ENCODE measurements around the gene MAGI1. TPM values are rescaled to one million over a fixed set of nuclear protein-coding genes. Genes with fewer than 3 reads are reported as not detected.

MAGI1 gene
- total RNA-seq, 1 donor from 2014 or later: 18.7 TPM

DNA sequence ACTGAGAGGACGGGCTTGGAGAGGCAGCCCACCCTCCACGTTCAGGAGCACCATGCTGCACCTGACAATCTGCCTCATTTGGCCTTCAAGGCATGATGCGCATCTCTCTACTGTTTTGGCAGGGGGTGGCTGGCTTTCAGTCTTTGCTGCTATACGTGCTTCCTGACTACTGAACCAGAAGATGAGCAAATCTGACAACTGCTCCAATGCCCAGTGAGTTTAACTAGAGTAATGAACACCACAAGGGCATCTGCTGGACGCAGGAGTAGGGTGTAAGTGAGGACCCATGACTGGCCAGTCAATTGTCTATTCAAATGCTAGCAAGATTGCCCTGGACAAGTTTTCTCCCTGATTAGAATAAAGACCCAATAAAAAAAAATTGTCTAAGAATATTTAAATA is 335.7 kb downstream of the MAGI1 start:
- Mint-ChIP-seq H3K4me1 (ENCODE audit: low read depth) (peaks cover 7% of the 10 kb centered on the region), H3K36me3 (ENCODE audit: low read depth) (peaks cover 1% of the 10 kb centered on the region), H3K9me3 (ENCODE audit: low read depth) (no peaks in the 10 kb centered on the region), H3K27me3 (ENCODE audit: low read depth) (no peaks in the 10 kb centered on the region), H3K4me3 (ENCODE audit: unreplicated experiment) (no peak overlapping the region), H3K27ac (ENCODE audit: unreplicated experiment) (no peak overlapping the region)
- DNase-seq (ENCODE audit: low spot score): no peak
- TF ChIP-seq, protein P1, sequence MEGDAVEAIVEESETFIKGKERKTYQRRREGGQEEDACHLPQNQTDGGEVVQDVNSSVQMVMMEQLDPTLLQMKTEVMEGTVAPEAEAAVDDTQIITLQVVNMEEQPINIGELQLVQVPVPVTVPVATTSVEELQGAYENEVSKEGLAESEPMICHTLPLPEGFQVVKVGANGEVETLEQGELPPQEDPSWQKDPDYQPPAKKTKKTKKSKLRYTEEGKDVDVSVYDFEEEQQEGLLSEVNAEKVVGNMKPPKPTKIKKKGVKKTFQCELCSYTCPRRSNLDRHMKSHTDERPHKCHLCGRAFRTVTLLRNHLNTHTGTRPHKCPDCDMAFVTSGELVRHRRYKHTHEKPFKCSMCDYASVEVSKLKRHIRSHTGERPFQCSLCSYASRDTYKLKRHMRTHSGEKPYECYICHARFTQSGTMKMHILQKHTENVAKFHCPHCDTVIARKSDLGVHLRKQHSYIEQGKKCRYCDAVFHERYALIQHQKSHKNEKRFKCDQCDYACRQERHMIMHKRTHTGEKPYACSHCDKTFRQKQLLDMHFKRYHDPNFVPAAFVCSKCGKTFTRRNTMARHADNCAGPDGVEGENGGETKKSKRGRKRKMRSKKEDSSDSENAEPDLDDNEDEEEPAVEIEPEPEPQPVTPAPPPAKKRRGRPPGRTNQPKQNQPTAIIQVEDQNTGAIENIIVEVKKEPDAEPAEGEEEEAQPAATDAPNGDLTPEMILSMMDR (IDR thresholded peaks at IDR 0.05): no peak

DNA sequence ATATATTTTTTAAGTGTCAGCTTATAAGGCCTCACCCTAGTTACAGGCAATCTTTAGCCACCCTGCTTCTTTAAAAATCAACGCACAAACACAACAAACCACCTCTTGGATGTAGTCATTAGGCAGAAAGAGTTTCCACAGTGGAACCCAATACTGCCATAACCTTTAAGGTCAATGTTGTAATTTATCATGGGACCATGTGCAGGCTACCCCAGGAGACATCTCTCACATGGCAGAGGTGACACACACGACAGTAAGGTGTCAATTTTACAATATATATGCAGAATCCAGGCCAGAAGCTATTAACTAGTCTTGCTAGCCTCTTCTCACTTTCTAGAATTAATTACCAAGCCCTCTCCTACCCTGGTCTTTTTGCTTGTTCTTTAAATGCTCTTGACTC is 336.5 kb downstream of the MAGI1 start:
- Mint-ChIP-seq H3K27ac (ENCODE audit: unreplicated experiment) (no peak overlapping the region), H3K4me3 (ENCODE audit: unreplicated experiment) (no peak overlapping the region), H3K4me1 (ENCODE audit: low read depth) (peaks cover 7% of the 10 kb centered on the region), H3K9me3 (ENCODE audit: low read depth) (no peaks in the 10 kb centered on the region), H3K36me3 (ENCODE audit: low read depth) (peaks cover 1% of the 10 kb centered on the region), H3K27me3 (ENCODE audit: low read depth) (no peaks in the 10 kb centered on the region)
- TF ChIP-seq, protein P1 (IDR thresholded peaks at IDR 0.05): no peak
- no peak for DNase-seq (ENCODE audit: low spot score)

DNA sequence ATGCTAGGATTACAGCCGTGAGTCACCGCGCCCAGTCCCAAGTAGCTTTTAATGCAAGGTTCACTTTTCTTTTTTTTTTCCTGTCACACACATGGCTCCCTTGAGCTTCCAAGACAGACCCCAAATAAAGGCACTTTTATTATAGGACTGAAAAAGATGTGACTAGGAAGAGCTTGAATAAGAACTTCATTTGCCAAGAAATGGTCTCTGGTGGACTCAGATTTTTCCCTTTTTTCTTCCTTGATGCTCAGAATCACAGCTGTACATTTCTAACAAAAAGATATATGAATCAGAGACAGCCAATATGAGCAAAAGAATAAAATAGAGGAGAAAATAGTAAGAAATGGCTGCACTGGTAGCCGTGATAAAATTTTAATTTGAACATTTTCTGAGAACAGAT is 337.2 kb downstream of the MAGI1 start:
- H3K36me3 Mint-ChIP-seq (ENCODE audit: low read depth): peaks cover 1% of the 10 kb centered on the region
- H3K4me1 Mint-ChIP-seq (ENCODE audit: low read depth): peaks cover 7% of the 10 kb centered on the region
- DNase-seq (ENCODE audit: low spot score): no peak
- no peak overlapping the region for H3K27ac Mint-ChIP-seq (ENCODE audit: unreplicated experiment)
- no peaks in the 10 kb centered on the region for H3K9me3 Mint-ChIP-seq (ENCODE audit: low read depth)
- H3K27me3 Mint-ChIP-seq (ENCODE audit: low read depth): no peaks in the 10 kb centered on the region
- TF ChIP-seq, protein P1 (IDR thresholded peaks at IDR 0.05): no peak
- no peak overlapping the region for H3K4me3 Mint-ChIP-seq (ENCODE audit: unreplicated experiment)

DNA sequence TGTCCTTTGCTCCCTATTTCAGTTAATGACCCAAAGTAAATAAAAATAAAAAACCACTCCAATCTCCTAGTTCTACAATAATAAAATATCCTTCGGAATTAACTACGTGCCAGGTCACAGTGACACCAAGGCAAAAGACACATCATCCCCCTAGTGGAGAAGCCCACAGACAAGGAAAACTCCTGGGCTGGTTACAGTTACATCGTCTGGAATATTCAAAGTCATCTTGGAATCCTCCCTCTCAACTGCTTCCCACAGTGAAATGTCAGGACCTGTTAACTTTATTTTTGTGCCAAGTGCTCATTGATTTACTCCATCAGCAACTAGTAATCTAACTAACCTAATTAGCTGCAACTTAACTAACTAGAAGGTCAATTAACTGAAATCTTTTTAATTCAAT is 349.3 kb downstream of the MAGI1 start:
- no peak for DNase-seq (ENCODE audit: low spot score)
- H3K4me1 Mint-ChIP-seq (ENCODE audit: low read depth): peaks cover 21% of the 10 kb centered on the region
- no peak overlapping the region for H3K27ac Mint-ChIP-seq (ENCODE audit: unreplicated experiment)
- H3K27me3 Mint-ChIP-seq (ENCODE audit: low read depth): no peaks in the 10 kb centered on the region
- H3K9me3 Mint-ChIP-seq (ENCODE audit: low read depth): no peaks in the 10 kb centered on the region
- no peaks in the 10 kb centered on the region for H3K36me3 Mint-ChIP-seq (ENCODE audit: low read depth)
- TF ChIP-seq, protein P1 (IDR thresholded peaks at IDR 0.05): peak; percentile 37
- no peak overlapping the region for H3K4me3 Mint-ChIP-seq (ENCODE audit: unreplicated experiment)

DNA sequence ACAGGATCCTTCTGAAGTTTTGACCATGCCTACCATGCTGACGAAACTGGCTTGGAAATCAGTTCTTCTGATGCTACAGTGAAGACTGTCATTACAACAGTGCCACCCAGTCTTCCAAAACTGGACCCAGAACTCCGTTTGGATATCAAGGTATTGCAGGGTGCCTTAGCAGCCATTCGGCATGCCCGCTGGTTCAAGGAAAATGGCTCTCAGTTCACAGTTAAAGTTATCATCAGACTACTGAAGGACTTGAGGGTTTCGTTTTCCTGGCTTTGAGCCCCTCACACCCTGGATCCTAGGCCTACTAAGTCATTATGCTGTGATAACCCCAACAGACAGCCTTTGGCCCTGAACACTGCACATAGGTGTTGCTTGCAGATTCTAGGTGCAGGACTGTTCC is 351.0 kb downstream of the MAGI1 start:
- H3K36me3 Mint-ChIP-seq (ENCODE audit: low read depth): no peaks in the 10 kb centered on the region
- no peaks in the 10 kb centered on the region for H3K9me3 Mint-ChIP-seq (ENCODE audit: low read depth)
- TF ChIP-seq, protein P1 (IDR thresholded peaks at IDR 0.05): no peak
- DNase-seq (ENCODE audit: low spot score): no peak
- peaks cover 21% of the 10 kb centered on the region for H3K4me1 Mint-ChIP-seq (ENCODE audit: low read depth)
- no peaks in the 10 kb centered on the region for H3K27me3 Mint-ChIP-seq (ENCODE audit: low read depth)
- H3K4me3 Mint-ChIP-seq (ENCODE audit: unreplicated experiment): no peak overlapping the region
- no peak overlapping the region for H3K27ac Mint-ChIP-seq (ENCODE audit: unreplicated experiment)
